ENCODE measurements around the gene CHEK1. TPM values are rescaled to one million over a fixed set of nuclear protein-coding genes. Genes with fewer than 3 reads are reported as not detected.
A peak's percentile ranks its signal among the peaks of the same experiment; 100 is the strongest.

CHEK1 gene
- total RNA-seq, 2 experiments from 2014 or later = 79.0 to 82.6 TPM

- Mint-ChIP-seq H3K27ac (peak overlapping the region; percentile 91), H3K9me3 (no peaks in the 10 kb centered on the region), H3K27me3 (no peaks in the 10 kb centered on the region), H3K4me1 (peaks cover 53% of the 10 kb centered on the region), H3K4me3 (peak overlapping the region; percentile 96), H3K36me3 (ENCODE audit: low read depth) (peaks cover 36% of the 10 kb centered on the region)
- ChIA-PET POLR2A (interaction anchor here (0.6 to 5.5 kb wide), 14 partner anchors 11 to 675 kb away, joined by 3 to 97 read pairs (median 8); partner anchors contain the start of genes CHEK1, EI24, FOXRED1 and HYLS1), CTCF (interaction anchor here (0.6 to 3.5 kb wide), 9 partner anchors 8 to 294 kb away, joined by 3 to 30 read pairs (median 4); partner anchors contain the start of genes CHEK1, EI24 and HYLS1)
- no peak for DNase-seq
Observed at GRCh38 chr11:125593114-125593820, 31.7 kb upstream of the CHEK1 start.

GRCh38 chr11:125594958-125595357 is 30.0 kb upstream of the CHEK1 start:
- no peak for DNase-seq
- Mint-ChIP-seq H3K4me1 (peaks cover 45% of the 10 kb centered on the region), H3K9me3 (no peaks in the 10 kb centered on the region), H3K36me3 (ENCODE audit: low read depth) (peaks cover 45% of the 10 kb centered on the region), H3K4me3 (peak overlapping the region; percentile 2), H3K27me3 (no peaks in the 10 kb centered on the region), H3K27ac (no peak overlapping the region)
- ChIA-PET POLR2A (interaction anchor here (1.7 to 5.5 kb wide), 2 partner anchors 25 to 30 kb away, joined by 5 to 97 read pairs; partner anchors contain the start of genes CHEK1 and EI24), CTCF (no interaction called here)

- Mint-ChIP-seq H3K27ac (no peak overlapping the region), H3K9me3 (no peaks in the 10 kb centered on the region)
Observed at GRCh38 chr11:125600663-125601062, 24.3 kb upstream of the CHEK1 start.

GRCh38 chr11:125603207-125603606 is 21.8 kb upstream of the CHEK1 start:
- POLR2A ChIA-PET = interaction anchor here (1.4 to 1.7 kb wide), 2 partner anchors 11 to 23 kb away, joined by 4 to 9 read pairs; partner anchors contain the start of gene STT3A
- CTCF ChIA-PET = no interaction called here
- H3K27me3 Mint-ChIP-seq = no peaks in the 10 kb centered on the region
- no peaks in the 10 kb centered on the region for H3K4me1 Mint-ChIP-seq
- no peak overlapping the region for H3K4me3 Mint-ChIP-seq
- H3K9me3 Mint-ChIP-seq = no peaks in the 10 kb centered on the region
- H3K27ac Mint-ChIP-seq = no peak overlapping the region
- peaks cover 68% of the 10 kb centered on the region for H3K36me3 Mint-ChIP-seq (ENCODE audit: low read depth)
- DNase-seq = no peak

More at GRCh38 chr11:125600663-125601062, 24.3 kb upstream of the CHEK1 start:
- CTCF ChIA-PET = no interaction called here
- POLR2A ChIA-PET = interaction anchor here (0.7 to 1.0 kb wide), 2 partner anchors 9 to 11 kb away, joined by 3 read pairs; no protein-coding TSS in a partner anchor
- peaks cover 69% of the 10 kb centered on the region for H3K36me3 Mint-ChIP-seq (ENCODE audit: low read depth)
- no peak for DNase-seq
- H3K4me1 Mint-ChIP-seq = peaks cover 11% of the 10 kb centered on the region
- H3K27me3 Mint-ChIP-seq = no peaks in the 10 kb centered on the region
- no peak overlapping the region for H3K4me3 Mint-ChIP-seq

GRCh38 chr11:125605417-125605816 is 19.5 kb upstream of the CHEK1 start:
- no peak for DNase-seq
- Mint-ChIP-seq H3K4me1 (no peaks in the 10 kb centered on the region), H3K27me3 (no peaks in the 10 kb centered on the region), H3K4me3 (no peak overlapping the region), H3K36me3 (ENCODE audit: low read depth) (peaks cover 73% of the 10 kb centered on the region), H3K9me3 (no peaks in the 10 kb centered on the region), H3K27ac (no peak overlapping the region)
- POLR2A ChIA-PET = no interaction called here
- CTCF ChIA-PET = no interaction called here

GRCh38 chr11:125609545-125609944 is 15.4 kb upstream of the CHEK1 start:
- H3K4me3 Mint-ChIP-seq = no peak overlapping the region
- no peak for DNase-seq
- H3K36me3 Mint-ChIP-seq (ENCODE audit: low read depth) = peaks cover 71% of the 10 kb centered on the region
- POLR2A ChIA-PET = interaction anchor here (0.9 to 1.8 kb wide), 2 partner anchors 14 to 16 kb away, joined by 3 to 5 read pairs; partner anchors contain the start of gene CHEK1
- H3K27ac Mint-ChIP-seq = no peak overlapping the region
- CTCF ChIA-PET = no interaction called here
- H3K4me1 Mint-ChIP-seq = peaks cover 2% of the 10 kb centered on the region
- no peaks in the 10 kb centered on the region for H3K27me3 Mint-ChIP-seq
- H3K9me3 Mint-ChIP-seq = no peaks in the 10 kb centered on the region

GRCh38 chr11:125618383-125618782 is 6.6 kb upstream of the CHEK1 start:
- DNase-seq = no peak
- Mint-ChIP-seq H3K27me3 (no peaks in the 10 kb centered on the region), H3K4me3 (no peak overlapping the region), H3K27ac (no peak overlapping the region), H3K4me1 (no peaks in the 10 kb centered on the region), H3K9me3 (no peaks in the 10 kb centered on the region), H3K36me3 (ENCODE audit: low read depth) (peaks cover 72% of the 10 kb centered on the region)
- ChIA-PET CTCF (no interaction called here), POLR2A (interaction anchor here (1.4 kb wide), 1 partner anchor 49 kb away, joined by 3 read pairs; the partner anchor contains the start of gene EI24)

GRCh38 chr11:125621995-125622394 is 3.0 kb upstream of the CHEK1 start:
- POLR2A ChIA-PET = interaction anchor here (1.0 to 5.8 kb wide), 3 partner anchors 23 to 52 kb away, joined by 3 to 97 read pairs (median 4); partner anchors contain the start of gene STT3A
- no peaks in the 10 kb centered on the region for H3K9me3 Mint-ChIP-seq
- H3K4me1 Mint-ChIP-seq = peaks cover 16% of the 10 kb centered on the region
- no peak for DNase-seq
- no peaks in the 10 kb centered on the region for H3K27me3 Mint-ChIP-seq
- H3K36me3 Mint-ChIP-seq (ENCODE audit: low read depth) = peaks cover 57% of the 10 kb centered on the region
- H3K27ac Mint-ChIP-seq = no peak overlapping the region
- no peak overlapping the region for H3K4me3 Mint-ChIP-seq
- CTCF ChIA-PET = interaction anchor here (0.8 to 2.1 kb wide), 2 partner anchors 12 to 29 kb away, joined by 3 to 6 read pairs; partner anchors contain the start of gene STT3A

- CTCF ChIA-PET = interaction anchor here (1.0 to 2.1 kb wide), 3 partner anchors 30 to 59 kb away, joined by 3 to 6 read pairs (median 4); partner anchors contain the start of gene STT3A
- H3K27ac Mint-ChIP-seq = peak overlapping the region; percentile 31
- H3K27me3 Mint-ChIP-seq = no peaks in the 10 kb centered on the region
- POLR2A ChIA-PET = interaction anchor here (0.6 to 5.8 kb wide), 5 partner anchors 9 to 565 kb away, joined by 3 to 97 read pairs (median 5); partner anchors contain the start of genes EI24 and STT3A
- DNase-seq = no peak
- H3K36me3 Mint-ChIP-seq (ENCODE audit: low read depth) = peaks cover 61% of the 10 kb centered on the region
- peaks cover 25% of the 10 kb centered on the region for H3K4me1 Mint-ChIP-seq
- no peaks in the 10 kb centered on the region for H3K9me3 Mint-ChIP-seq
- no peak overlapping the region for H3K4me3 Mint-ChIP-seq
Observed at GRCh38 chr11:125623064-125623463, 1.9 kb upstream of the CHEK1 start.

- Mint-ChIP-seq H3K36me3 (ENCODE audit: low read depth) (peaks cover 52% of the 10 kb centered on the region), H3K27me3 (no peaks in the 10 kb centered on the region), H3K9me3 (no peaks in the 10 kb centered on the region), H3K27ac (peak overlapping the region; percentile 92), H3K4me3 (peak overlapping the region; percentile 98), H3K4me1 (peaks cover 36% of the 10 kb centered on the region)
- ChIA-PET CTCF (interaction anchor here (1.0 to 1.6 kb wide), 6 partner anchors 31 to 262 kb away, joined by 3 to 8 read pairs (median 5); partner anchors contain the start of genes EI24, HYLS1 and STT3A), POLR2A (interaction anchor here (1.0 to 5.8 kb wide), 16 partner anchors 8 to 278 kb away, joined by 3 to 97 read pairs (median 5); partner anchors contain the start of genes EI24, HYLS1, PUS3 and STT3A)
- DNase-seq = no peak
Observed at GRCh38 chr11:125625225-125625629, 264 bp downstream of the CHEK1 start.

- ChIA-PET CTCF (interaction anchor here (1.0 to 1.6 kb wide), 6 partner anchors 32 to 262 kb away, joined by 3 to 8 read pairs (median 5); partner anchors contain the start of genes EI24, HYLS1 and STT3A), POLR2A (interaction anchor here (1.0 to 5.8 kb wide), 17 partner anchors 9 to 277 kb away, joined by 3 to 97 read pairs (median 5); partner anchors contain the start of genes EI24, HYLS1, PUS3 and STT3A)
- H3K4me1 Mint-ChIP-seq = peaks cover 37% of the 10 kb centered on the region
- peak; percentile 89 for DNase-seq
- no peaks in the 10 kb centered on the region for H3K9me3 Mint-ChIP-seq
- H3K27ac Mint-ChIP-seq = peak overlapping the region; percentile 92
- H3K27me3 Mint-ChIP-seq = no peaks in the 10 kb centered on the region
- peaks cover 49% of the 10 kb centered on the region for H3K36me3 Mint-ChIP-seq (ENCODE audit: low read depth)
- H3K4me3 Mint-ChIP-seq = peak overlapping the region; percentile 98
Observed at GRCh38 chr11:125625630-125626287, 796 bp downstream of the CHEK1 start.

GRCh38 chr11:125626288-125626950 is 1.5 kb downstream of the CHEK1 start:
- H3K36me3 Mint-ChIP-seq (ENCODE audit: low read depth) = peaks cover 47% of the 10 kb centered on the region
- peaks cover 43% of the 10 kb centered on the region for H3K4me1 Mint-ChIP-seq
- ChIA-PET CTCF (interaction anchor here (0.6 to 1.6 kb wide), 9 partner anchors 10 to 261 kb away, joined by 3 to 7 read pairs (median 4); partner anchors contain the start of genes EI24, HYLS1 and STT3A), POLR2A (interaction anchor here (1.1 to 5.8 kb wide), 14 partner anchors 9 to 276 kb away, joined by 3 to 97 read pairs (median 6); partner anchors contain the start of genes EI24, HYLS1, PUS3 and STT3A)
- peak overlapping the region; percentile 92 for H3K27ac Mint-ChIP-seq
- peak; percentile 41 for DNase-seq
- peak overlapping the region; percentile 98 for H3K4me3 Mint-ChIP-seq
- no peaks in the 10 kb centered on the region for H3K27me3 Mint-ChIP-seq
- H3K9me3 Mint-ChIP-seq = no peaks in the 10 kb centered on the region

Data from activated CD4-positive, alpha-beta memory T cell treated with anti-CD3 and anti-CD28 coated beads, Interleukin-2, amount 10 ng/mL, durations not matched to agents 7 days and 5 days (primary cell).